Measurements from ENCODE around the gene NR3C1. TPM values are rescaled to one million over a fixed set of nuclear protein-coding genes. Genes with fewer than 3 reads are reported as not detected.

Gene NR3C1
- total and polyA plus RNA-seq, 2 of the 13 experiments (the other 11 are each of a cell fraction or from before 2014, with no cell fraction given): 10.0 to 24.3 TPM

GRCh38 chr5:143374496-143375217 is 28.8 kb downstream of the NR3C1 start (continued):
- TF ChIP-seq ZNF34 (CRISPR knock-in tag; IDR thresholded peaks at IDR 0.05; ENCODE audit: borderline replicate concordance) (no peak), BCL6 (CRISPR knock-in tag; IDR thresholded peaks at IDR 0.05) (no peak), ZNF7 (CRISPR knock-in tag; IDR thresholded peaks at IDR 0.05) (no peak), RBAK (CRISPR knock-in tag; IDR thresholded peaks at IDR 0.05) (no peak), ZNF724P (CRISPR knock-in tag; IDR thresholded peaks at IDR 0.05; ENCODE audit: borderline replicate concordance) (no peak)

DNA sequence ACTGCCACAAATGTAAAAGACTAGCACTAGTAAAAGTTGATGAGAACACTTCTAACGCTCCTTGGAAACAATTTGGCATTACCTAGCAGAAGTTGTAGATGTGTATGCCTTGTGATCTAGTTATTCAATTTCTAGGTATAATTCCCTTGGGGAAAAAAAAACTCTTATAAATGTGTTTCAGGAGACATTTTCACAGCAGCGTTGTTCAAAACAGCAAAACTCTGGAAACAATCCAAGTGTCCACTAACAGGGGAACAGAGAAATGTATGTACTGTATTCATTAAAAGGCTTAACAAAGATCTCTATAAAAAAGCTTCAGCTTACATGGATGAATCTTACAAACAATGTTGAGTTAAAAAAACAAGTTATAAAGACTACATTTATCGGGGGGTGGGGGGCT is 30.4 kb downstream of the NR3C1 start:
- Histone ChIP-seq H3K27ac (ENCODE audit: extremely low read length, insufficient read depth, low read length) (no peak overlapping the region), H2AFZ (ENCODE audit: low read length) (no peak overlapping the region), H3K9ac (ENCODE audit: insufficient read depth, low read depth, low read length) (no peak overlapping the region), H3K4me1 (ENCODE audit: insufficient read depth, low read length) (no peaks in the 10 kb centered on the region), H3K4me3 (replicated peaks in 1 of 3; ENCODE audit: insufficient read depth in 1 of 3, low read depth in 2 of 3, low read length in 3 of 3) (no peak overlapping the region), H3K4me2 (ENCODE audit: low read depth, low read length) (no peak overlapping the region), H3K27me3 (ENCODE audit: control insufficient read depth in 1 of 2, insufficient read depth in 2 of 2, low read length in 2 of 2) (no peaks in the 10 kb centered on the region), H3K36me3 (replicated peaks in 1 of 2; ENCODE audit: control insufficient read depth in 1 of 2, insufficient read depth in 2 of 2, low read length in 2 of 2) (no peaks in the 10 kb centered on the region; a peak in 2 of 5 replicates), H4K20me1 (ENCODE audit: insufficient read depth, low read length) (no peaks in the 10 kb centered on the region), H3K79me2 (ENCODE audit: insufficient read depth, low read length) (peaks cover 12% of the 10 kb centered on the region), H3K9me3 (ENCODE audit: low read length) (no peaks in the 10 kb centered on the region)
- ATAC-seq (no peak), DNase-seq (ENCODE audit: low spot score) (no peak), FAIRE-seq (no peak)
- CTCF ChIA-PET (ENCODE audit: low intra/inter-chr PET ratio, low total read pairs): no interaction called here
- intact Hi-C loops (cut with micrococcal nuclease; ENCODE audit: unreplicated experiment) (no loop called here), in situ Hi-C loops (cut with HindIII; ENCODE audit: extremely low pct_ligation_motif_present, low pct_unique_long_range_greater_than_20kb) (no loop called here)
- no TSS peak for BruUV-seq (replicated peaks)
- TF ChIP-seq SMARCE1 (IDR thresholded peaks at IDR 0.05; ENCODE audit: borderline replicate concordance): no peak
- WGBS (ENCODE audit: low lambda C conversion rate): 99% methylated on average over 3 of the region's 3 CpGs
- POLR2A ChIA-PET: no interaction called here

DNA sequence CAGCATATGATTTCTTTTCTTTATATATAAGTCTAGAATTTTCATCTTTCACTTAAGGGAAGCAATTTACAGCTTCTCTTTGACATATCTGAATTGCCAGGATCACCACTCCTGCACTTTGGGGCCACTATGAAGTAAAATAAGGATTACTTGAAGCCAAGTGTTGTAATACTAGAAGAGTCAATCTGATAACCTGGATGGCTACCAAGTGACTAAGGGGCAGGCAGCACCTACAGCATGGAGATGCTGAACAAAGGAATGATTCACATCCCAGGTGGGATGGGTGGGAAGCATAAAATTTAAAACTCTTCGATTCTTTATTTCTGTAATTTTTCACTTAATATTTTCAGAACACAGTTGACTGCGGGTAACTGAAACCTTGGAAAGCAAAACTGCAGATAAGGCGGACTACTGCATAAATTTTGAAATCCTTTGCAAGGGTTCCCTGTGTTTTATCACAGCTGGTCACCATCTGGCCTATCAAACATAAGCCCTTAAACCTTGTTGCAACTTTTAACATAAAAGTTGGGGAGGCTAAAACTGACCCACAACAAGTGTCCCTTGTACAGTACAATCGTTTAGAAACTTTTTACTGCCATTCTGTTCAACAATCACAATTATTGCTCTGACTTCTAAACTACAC is 31.2 kb downstream of the NR3C1 start:
- no peaks in the 10 kb centered on the region for H3K27me3 ChIP-seq (ENCODE audit: control insufficient read depth in 1 of 2, insufficient read depth in 2 of 2, low read length in 2 of 2)
- ChIA-PET POLR2A (no interaction called here), CTCF (ENCODE audit: low intra/inter-chr PET ratio, low total read pairs) (no interaction called here)
- peaks cover 12% of the 10 kb centered on the region for H3K79me2 ChIP-seq (ENCODE audit: insufficient read depth, low read length)
- H3K9ac ChIP-seq (ENCODE audit: insufficient read depth, low read depth, low read length): no peak overlapping the region
- in situ Hi-C loops (cut with HindIII; ENCODE audit: extremely low pct_ligation_motif_present, low pct_unique_long_range_greater_than_20kb): no loop called here
- no peak for FAIRE-seq
- intact Hi-C loops (cut with micrococcal nuclease; ENCODE audit: unreplicated experiment): no loop called here
- no peaks in the 10 kb centered on the region for H4K20me1 ChIP-seq (ENCODE audit: insufficient read depth, low read length)
- ATAC-seq: no peak
- no peak overlapping the region for H3K4me2 ChIP-seq (ENCODE audit: low read depth, low read length)
- H3K9me3 ChIP-seq (ENCODE audit: low read length): no peaks in the 10 kb centered on the region
- H3K4me1 ChIP-seq (ENCODE audit: insufficient read depth, low read length): no peaks in the 10 kb centered on the region
- no peaks in the 10 kb centered on the region; a peak in 2 of 5 replicates for H3K36me3 ChIP-seq (replicated peaks in 1 of 2; ENCODE audit: control insufficient read depth in 1 of 2, insufficient read depth in 2 of 2, low read length in 2 of 2)
- WGBS (ENCODE audit: low lambda C conversion rate): 89% methylated on average over 4 of the region's 4 CpGs
- DNase-seq (ENCODE audit: low spot score): no peak
- no peak overlapping the region for H3K27ac ChIP-seq (ENCODE audit: extremely low read length, insufficient read depth, low read length)
- H3K4me3 ChIP-seq (replicated peaks in 1 of 3; ENCODE audit: insufficient read depth in 1 of 3, low read depth in 2 of 3, low read length in 3 of 3): no peak overlapping the region
- BruUV-seq (replicated peaks): no TSS peak
- no peak overlapping the region for H2AFZ ChIP-seq (ENCODE audit: low read length)
- TF ChIP-seq NONO (IDR thresholded peaks at IDR 0.05) (no peak), NONO (CRISPR knock-in tag; conservative IDR thresholded peaks at IDR 0.05) (no peak), CENPT (CRISPR knock-in tag; IDR thresholded peaks at IDR 0.05; ENCODE audit: low read depth) (no peak), NR3C1 (CRISPR knock-in tag; IDR thresholded peaks at IDR 0.05) (no peak), ZNF350 (CRISPR knock-in tag; IDR thresholded peaks at IDR 0.05; ENCODE audit: borderline replicate concordance, low read depth) (no peak), REPIN1 (CRISPR knock-in tag; IDR thresholded peaks at IDR 0.05; ENCODE audit: borderline replicate concordance, low read depth) (no peak), MAF1 (CRISPR knock-in tag; IDR thresholded peaks at IDR 0.05; ENCODE audit: borderline replicate concordance) (no peak), SNAPC2 (CRISPR knock-in tag; IDR thresholded peaks at IDR 0.05) (no peak), NFKBIZ (CRISPR knock-in tag; IDR thresholded peaks at IDR 0.05) (no peak), BHLHE40 (IDR thresholded peaks at IDR 0.05; ENCODE audit: low read length) (no peak)
- TF ChIP-seq, protein P1, sequence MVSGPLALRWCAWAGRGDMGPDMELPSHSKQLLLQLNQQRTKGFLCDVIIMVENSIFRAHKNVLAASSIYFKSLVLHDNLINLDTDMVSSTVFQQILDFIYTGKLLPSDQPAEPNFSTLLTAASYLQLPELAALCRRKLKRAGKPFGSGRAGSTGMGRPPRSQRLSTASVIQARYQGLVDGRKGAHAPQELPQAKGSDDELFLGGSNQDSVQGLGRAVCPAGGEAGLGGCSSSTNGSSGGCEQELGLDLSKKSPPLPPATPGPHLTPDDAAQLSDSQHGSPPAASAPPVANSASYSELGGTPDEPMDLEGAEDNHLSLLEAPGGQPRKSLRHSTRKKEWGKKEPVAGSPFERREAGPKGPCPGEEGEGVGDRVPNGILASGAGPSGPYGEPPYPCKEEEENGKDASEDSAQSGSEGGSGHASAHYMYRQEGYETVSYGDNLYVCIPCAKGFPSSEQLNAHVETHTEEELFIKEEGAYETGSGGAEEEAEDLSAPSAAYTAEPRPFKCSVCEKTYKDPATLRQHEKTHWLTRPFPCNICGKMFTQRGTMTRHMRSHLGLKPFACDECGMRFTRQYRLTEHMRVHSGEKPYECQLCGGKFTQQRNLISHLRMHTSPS (CRISPR knock-in tag; IDR thresholded peaks at IDR 0.05; ENCODE audit: low read depth): no peak

All from HepG2 (cell line).